ENCODE measurements around the gene KRTAP5-6. TPM values are rescaled to one million over a fixed set of nuclear protein-coding genes. Genes with fewer than 3 reads are reported as not detected.

The KRTAP5-6 gene
- total and polyA plus RNA-seq, 12 donors = not detected

GRCh38 chr11:1692708-1693326 lies 4.2 kb upstream of the KRTAP5-6 start:
- Histone ChIP-seq H3K27me3 (peaks cover 0 to 24% (median 0%) of the 10 kb centered on the region in 7 donors), H3K9me3 (no peaks in the 10 kb centered on the region), H3K4me1 (peaks cover 5 to 15% (median 9%) of the 10 kb centered on the region in 9 donors), H3K4me3 (peak overlapping the region in 3 of 10 donors; percentile 48 to 64 (median 56)), H3K36me3 (no peaks in the 10 kb centered on the region), H3K27ac (no peak overlapping the region)
- ATAC-seq (no peak), DNase-seq (no peak)
- TF ChIP-seq CTCF (IDR thresholded peaks at IDR 0.05) = no peak
- intact Hi-C loops (cut with DNase I) = loop anchor here in 9 of 10 donors (1.0 to 5.0 kb wide), 9 partner anchors 36 to 464 kb away; no protein-coding TSS in a partner anchor
- WGBS, 2 donors = 50 to 57% methylated on average over 20 of the region's 20 CpGs

- Histone ChIP-seq H3K27me3 (peaks cover 0 to 24% (median 0%) of the 10 kb centered on the region in 7 donors), H3K27ac (peak overlapping the region; percentile 3 to 80 (median 71)), H3K9me3 (no peaks in the 10 kb centered on the region), H3K36me3 (no peaks in the 10 kb centered on the region), H3K4me3 (peak overlapping the region in 9 of 10 donors; percentile 26 to 64 (median 48)), H3K4me1 (peaks cover 5 to 15% (median 9%) of the 10 kb centered on the region in 9 donors)
- intact Hi-C loops (cut with DNase I) = loop anchor here (1.0 to 5.0 kb wide), 9 partner anchors 36 to 464 kb away; no protein-coding TSS in a partner anchor
- ATAC-seq = peak; percentile 69 to 94 (median 86)
- WGBS, 2 donors = 17 to 18% methylated on average over 37 of the region's 37 CpGs
- peak; percentile 88 to 96 (median 94) for TF ChIP-seq CTCF (IDR thresholded peaks at IDR 0.05)
- peak; percentile 77 to 86 for DNase-seq
These were observed 3.5 kb upstream of the KRTAP5-6 start for GRCh38 chr11:1693327-1694063.

- peak overlapping the region in 9 of 10 donors; percentile 26 to 64 (median 48) for H3K4me3 ChIP-seq
These were observed 2.7 kb upstream of the KRTAP5-6 start for GRCh38 chr11:1694064-1694845.

More at GRCh38 chr11:1694064-1694845, 2.7 kb upstream of the KRTAP5-6 start:
- DNase-seq (peak; percentile 89 to 94), ATAC-seq (peak; percentile 95 to 99 (median 97))
- TF ChIP-seq CTCF (IDR thresholded peaks at IDR 0.05) = peak; percentile 93 to 99 (median 95)
- H3K9me3 ChIP-seq = no peaks in the 10 kb centered on the region
- H3K36me3 ChIP-seq = no peaks in the 10 kb centered on the region
- 44 to 45% methylated on average over 45 of the region's 45 CpGs for WGBS, 2 donors
- H3K27ac ChIP-seq = peak overlapping the region; percentile 3 to 80 (median 71)
- peaks cover 5 to 15% (median 9%) of the 10 kb centered on the region in 9 donors for H3K4me1 ChIP-seq
- H3K27me3 ChIP-seq = peaks cover 0 to 22% (median 0%) of the 10 kb centered on the region in 7 donors
- intact Hi-C loops (cut with DNase I) = loop anchor here (1.0 to 5.0 kb wide), 7 partner anchors 37 to 463 kb away; no protein-coding TSS in a partner anchor
